Measurements from ENCODE around the gene ADIPOR2.

DNA sequence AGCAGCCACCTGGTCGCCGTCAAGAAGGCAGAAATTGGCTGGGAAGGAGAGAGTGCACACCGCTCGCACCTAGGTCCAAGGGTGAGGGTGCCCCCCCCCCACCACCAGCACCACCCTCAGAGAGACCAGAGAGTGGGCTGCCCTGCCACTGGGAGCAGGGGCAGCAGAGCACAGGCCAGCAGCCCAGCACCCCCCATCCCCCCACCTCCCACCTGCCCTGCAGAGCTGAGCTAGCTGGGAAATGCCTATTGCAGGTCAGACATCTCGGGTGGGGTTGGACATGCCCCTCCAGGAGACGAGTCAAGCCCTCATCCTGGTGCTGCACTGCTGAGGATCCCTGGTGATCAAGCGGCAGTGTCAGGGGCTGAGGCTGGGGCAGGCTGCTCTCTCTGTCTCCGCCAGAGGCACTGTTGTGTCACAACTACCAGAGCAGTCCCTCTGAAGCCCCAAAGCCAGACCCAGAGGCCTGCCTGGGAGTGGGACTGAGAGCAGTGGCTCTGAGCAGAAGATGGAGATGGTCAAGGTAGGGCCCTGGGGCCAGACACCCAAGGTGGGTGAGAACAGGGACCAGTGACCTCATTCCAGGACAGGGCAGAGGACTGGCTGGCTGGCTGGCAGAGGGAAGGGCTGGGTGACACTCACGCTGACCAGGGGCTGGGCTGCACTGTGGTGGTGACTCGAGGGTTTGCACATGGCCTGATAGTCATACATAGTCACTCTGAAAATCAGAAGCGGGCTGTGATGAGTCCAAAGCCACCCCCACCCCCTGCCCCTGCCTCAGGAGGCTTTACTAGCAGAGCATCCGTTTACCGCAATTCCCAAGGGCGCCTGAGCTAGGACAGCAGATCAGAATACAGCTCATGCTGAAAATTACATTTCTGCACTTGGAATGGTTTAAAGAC, 109.8 kb downstream of the ADIPOR2 start:
- TF ChIP-seq REST (IDR thresholded peaks at IDR 0.05; ENCODE audit: insufficient read depth in 1 of 2, low read depth in 2 of 2, low read length in 2 of 2) (no peak), FOXP2 (optimal IDR thresholded peaks at IDR 0.05; ENCODE audit: borderline replicate concordance, extremely low read depth, extremely low read length, insufficient read depth) (no peak), POLR2AphosphoS5 (IDR thresholded peaks at IDR 0.05; ENCODE audit: low read depth, low read length) (no peak), TAF1 (IDR thresholded peaks at IDR 0.05; ENCODE audit: borderline replicate concordance, insufficient read depth, low read length) (no peak), SIN3A (IDR thresholded peaks at IDR 0.05; ENCODE audit: borderline replicate concordance, insufficient read depth, low read length) (no peak)

All from PFSK-1 (cell line).